Stimulated activated CD4-positive, alpha-beta T cell treated with anti-CD3 and anti-CD28 coated beads, Interleukin-15, amount 100 ng/mL, for 1 hour (primary cell): ENCODE data around the gene LDLRAP1.
"Not testable (repeated sequence)": the region's sequence is repeated elsewhere in the genome, so short reads cannot be mapped to it uniquely, and the experiment has no call there.

Experiments
- DNase-seq, 2 donors: peaks; one replicate each; pipeline ENCODE4 v3.0.0-alpha.2; 2020; ENCODE audit warnings: low read depth in 1 of 2, low spot score in 1 of 2

LDLRAP1 gene, protein sequence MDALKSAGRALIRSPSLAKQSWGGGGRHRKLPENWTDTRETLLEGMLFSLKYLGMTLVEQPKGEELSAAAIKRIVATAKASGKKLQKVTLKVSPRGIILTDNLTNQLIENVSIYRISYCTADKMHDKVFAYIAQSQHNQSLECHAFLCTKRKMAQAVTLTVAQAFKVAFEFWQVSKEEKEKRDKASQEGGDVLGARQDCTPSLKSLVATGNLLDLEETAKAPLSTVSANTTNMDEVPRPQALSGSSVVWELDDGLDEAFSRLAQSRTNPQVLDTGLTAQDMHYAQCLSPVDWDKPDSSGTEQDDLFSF

DNA sequence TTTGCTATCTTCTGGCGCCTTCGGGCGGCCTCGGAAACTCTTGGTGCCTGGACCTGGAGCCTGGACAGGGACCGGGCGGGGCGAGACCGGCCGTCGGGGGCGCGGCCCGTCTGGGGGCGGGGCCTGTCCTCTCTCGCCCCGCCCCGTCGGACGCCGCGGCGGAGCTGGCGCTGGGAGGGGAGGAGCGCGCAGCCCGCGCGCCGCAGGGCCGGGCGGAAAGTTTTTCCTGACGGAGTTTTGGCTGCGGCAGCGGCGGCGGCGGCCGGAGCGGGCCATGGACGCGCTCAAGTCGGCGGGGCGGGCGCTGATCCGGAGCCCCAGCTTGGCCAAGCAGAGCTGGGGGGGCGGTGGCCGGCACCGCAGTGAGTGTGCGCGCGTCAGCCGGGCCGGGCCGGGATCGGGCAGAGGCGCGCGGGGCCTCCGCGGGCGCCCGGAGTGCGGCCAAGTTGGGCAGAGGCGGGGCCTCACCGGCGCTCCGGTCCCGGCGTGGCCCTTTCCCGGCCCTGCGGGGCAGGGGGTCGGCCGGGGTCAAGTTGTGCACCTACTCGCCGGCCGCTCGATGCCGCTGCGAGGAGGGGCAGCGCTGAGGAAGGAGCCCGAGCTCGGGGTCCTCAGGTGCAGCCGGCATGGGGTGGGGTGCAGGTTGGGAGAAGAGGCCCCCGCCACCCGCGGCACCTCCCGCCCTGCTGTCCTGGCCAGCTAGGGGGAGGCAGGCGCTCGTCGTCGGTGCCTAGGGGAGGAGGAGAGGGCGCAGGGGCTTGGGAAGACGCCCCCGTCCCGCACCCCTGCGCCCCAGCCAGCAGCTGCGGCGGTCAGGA, at the start of gene LDLRAP1:
Gene LDLRAP1, plus strand, starts transcription at position 182 of the 818 bp plus-strand sequence. Its CDS starts 93 bp downstream, at position 275.
- DNase-seq = peak; percentile 35 to 53

DNA sequence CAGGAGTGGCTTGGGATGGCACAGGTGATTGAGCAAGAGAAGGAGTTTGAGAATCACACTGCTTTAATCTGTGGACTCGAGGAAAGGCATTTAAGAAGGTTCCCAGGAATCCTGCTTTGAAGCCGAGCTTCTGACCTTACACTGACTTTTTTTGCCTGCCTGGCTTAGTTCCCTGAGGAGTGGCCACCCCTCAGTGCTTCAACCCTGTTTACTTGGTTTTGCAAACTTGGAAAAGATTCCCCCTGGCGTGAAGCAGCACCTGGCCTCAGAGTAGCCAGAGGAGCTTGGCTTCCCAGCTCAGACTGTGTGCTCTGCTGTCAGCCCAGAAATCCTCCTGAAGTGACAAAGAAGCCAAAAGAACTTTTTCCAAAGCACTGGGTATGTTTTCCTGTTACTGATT, 48.5 kb upstream of the LDLRAP1 start:
- DNase-seq = no peak

DNA sequence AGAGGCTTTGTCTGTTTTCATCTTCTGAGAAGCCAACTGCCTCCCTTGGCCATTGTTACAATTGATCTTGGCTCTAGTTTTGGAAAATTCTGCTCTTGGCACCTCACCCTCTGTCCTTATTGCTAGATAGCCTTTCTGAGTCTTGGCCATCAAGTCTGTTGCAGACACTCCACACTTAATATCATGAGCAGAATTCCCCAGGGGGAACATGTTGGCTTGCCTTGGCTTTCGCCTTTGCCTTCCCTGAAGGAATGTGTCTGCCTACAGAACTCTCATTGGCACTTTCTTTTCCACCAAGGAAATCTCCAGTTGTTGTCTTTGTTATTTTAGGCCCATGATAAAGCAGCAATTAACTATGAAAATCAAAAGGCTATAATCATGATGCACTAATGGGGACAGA, 42.7 kb upstream of the LDLRAP1 start:
- no peak for DNase-seq

DNA sequence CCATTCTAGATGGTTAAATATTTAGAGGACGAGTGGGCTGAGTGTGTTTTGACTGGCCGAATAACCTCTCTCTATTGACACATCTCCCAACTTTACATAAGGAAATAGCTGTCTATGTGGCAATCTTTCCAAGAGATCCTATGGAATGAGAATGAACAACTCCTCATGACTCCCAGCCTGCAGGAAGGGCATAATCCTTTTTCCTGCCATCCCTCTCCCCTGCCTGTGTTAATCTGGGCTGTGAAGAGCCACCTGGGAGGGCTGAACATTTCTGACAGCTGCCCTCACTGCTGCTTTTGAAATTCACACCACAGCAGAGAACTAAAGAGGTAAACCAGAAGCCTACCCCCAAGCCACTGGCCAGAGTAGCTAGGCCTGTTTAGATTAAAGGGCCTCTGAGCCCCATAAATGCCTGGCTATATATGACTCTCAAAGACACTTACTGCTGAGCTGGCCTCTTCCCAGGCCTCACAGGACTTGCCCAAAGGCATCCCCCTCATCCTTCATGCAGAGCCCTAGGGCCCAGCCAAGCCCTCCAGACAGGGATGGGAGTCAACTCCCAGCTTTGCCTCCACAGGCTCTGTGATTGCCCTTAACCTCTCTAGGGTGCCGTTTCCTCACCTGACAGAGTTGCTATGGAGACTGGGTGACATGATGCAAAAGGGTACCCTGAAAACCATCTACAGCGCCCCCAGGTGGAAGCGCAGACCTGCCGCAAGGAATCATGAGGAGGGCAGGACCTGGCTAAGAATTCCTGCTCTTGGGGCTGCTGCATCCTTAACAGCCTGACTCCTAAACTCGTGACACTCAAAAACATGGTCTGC, 42.0 kb upstream of the LDLRAP1 start:
- no peak for DNase-seq

DNA sequence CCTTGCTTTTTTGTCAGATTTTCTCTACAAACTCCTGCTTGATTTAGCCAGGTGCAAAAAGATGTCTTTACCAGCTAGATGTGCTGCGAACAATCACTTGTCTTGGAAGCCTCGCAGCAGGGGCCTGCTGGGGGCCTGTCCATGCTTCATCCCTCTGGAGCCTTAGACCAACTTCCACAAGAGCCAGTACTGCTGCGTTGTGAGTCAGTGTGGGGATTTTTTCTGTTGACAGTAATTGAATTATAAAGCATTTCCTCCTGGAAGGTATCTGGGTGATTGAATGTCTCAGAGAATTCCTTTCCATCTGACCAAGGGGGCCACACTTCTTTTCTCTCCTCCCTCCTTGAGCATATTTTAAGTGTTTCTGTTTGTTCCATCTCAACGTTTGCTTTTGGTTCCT, 40.4 kb upstream of the LDLRAP1 start:
- DNase-seq = no peak

DNA sequence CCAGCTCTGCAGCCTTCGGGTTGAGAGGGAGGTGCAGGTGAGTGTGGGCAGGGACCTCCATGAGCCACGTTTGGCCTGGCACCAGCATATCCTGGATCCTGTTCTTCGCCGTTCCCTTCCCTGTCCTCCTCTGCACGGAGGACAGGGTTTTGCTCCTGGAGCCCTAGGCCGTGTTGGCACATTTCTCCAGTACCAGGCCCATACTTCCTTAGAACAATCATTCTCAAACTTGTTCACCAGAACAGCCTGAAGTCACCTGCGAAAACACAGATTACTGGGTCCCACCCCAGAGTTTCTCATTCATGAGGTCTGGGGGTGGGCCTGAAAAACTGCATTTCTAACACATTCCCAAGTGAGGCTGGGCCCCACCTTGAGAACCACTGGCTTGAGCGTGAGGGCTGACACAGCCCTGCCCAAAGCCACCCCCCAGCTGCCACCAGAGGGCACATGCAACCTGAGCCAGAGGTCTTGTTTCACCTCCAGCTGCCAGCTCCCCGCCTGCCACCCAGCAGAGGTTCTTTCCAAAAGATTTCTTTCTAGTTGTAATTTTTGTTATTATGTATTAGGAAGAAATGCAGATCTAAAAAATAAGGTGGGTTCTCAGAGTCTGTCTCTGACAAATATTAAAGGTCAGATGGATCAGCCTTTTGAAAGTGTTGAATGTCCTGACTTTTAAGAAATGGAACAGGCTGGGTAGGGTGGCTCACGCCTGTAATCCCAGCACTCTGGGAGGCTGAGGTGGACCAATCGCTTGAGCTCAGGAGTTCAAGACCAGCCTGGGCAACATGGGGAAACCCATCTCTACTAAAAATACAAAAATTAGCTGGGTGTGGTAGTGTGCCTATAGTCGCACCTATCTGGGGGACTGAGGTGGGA, 39.6 kb upstream of the LDLRAP1 start:
- DNase-seq = peak; percentile 52 to 57

DNA sequence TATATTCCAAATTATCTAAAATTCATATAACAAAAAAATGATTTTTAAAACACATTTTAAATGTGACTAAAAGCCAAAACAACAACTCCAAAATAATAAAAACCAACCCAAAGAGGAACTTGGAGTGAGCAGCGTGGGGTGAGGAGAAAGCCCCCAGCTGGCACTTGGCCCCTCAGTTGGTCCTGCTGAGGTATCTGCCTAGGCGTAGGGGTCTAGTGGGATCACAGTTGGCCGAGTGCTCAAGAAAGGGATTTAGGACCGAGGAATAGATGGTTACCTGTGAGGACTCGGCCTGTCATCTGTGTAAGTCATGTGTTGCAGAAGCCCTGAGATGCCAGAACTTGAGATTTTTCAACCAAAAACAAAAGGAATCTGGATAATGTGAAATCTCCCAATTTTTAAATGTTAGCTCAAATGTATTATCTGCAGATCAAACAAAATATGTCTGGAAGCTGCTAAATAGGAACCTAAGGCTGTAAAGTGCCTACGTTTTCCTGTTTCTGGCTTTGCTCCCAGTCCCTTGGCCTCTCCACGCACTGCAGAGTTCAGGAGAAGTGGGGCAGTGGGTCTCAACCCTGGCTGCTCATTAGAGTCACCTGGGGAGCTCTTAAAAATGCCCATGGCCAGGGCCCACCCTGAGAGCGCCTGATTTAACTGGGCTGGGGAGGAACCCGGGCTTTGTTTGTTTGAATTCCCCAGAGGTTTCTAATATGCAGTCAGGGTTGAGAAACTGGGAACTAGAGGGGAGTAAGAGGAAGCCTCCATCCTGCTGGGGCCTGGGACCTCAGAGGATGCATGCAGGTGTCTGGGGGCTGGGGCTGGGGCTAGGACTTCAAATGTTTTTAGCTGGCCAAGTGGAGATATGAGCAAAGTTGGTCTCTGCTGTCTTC, 38.5 kb upstream of the LDLRAP1 start:
- DNase-seq = no peak

DNA sequence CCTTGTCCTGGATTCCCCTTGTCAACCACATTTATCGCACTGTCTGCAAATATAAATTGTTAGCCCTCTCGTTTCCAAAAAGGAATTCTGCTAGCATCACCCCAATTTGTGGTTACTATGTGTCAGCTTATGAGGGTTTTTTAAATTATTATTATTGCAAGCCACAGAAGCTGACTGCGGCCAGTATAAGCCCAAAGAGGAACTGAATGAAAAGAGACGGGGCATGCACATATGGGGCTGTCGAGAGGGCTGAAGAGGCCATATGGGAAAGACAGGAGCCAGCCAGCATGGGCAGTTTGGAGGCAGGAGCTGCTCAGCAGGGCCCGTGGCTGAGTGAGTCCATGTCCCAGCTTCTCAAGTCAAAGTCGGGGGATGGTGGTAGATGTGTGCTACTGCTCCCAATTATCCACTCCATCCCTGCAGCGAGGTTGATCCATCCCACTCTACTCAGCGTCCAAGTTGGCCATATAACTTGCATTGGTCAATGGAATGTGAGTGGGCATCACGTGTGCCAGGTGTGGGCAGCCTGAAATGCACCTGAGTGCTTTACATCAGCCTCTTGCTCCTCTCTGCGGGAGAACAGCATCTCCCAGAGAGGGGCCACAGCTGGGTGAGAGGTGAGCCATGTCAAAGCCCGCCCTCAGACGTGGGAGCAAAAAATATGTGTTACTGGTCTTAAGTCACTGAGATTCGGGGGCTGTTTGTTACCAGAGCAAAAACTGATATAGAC, 37.6 kb upstream of the LDLRAP1 start:
- DNase-seq = no peak

DNA sequence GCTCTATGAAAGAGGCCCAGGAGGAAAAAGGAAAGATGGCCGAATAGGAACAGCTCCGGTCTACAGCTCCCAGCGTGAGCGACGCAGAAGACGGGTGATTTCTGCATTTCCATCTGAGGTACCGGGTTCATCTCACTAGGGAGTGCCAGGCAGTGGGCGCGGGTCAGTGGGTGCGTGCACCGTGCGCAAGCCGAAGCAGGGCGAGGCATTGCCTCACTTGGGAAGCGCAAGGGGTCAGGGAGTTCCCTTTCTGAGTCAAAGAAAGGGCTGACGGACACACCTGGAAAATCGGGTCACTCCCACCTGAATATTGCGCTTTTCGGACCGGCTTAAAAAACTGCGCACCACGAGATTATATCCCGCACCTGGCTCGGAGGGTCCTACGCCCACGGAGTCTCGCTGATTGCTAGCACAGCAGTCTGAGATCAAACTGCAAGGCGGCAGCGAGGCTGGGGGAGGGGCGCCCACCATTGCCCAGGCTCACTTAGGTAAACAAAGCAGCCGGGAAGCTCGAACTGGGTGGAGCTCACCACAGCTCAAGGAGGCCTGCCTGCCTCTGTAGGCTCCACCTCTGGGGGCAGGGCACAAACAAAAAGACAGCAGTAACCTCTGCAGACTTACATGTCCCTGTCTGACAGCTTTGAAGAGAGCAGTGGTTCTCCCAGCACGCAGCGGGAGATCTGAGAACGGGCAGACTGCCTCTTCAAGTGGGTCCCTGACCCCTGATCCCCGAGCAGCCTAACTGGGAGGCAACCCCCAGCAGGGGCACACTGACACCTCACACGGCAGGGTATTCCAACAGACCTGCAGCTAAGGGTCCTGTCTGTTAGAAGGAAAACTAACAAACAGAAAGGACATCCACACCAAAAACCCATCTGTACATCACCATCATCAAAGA, 36.6 kb upstream of the LDLRAP1 start:
- not testable (repeated sequence) for DNase-seq

DNA sequence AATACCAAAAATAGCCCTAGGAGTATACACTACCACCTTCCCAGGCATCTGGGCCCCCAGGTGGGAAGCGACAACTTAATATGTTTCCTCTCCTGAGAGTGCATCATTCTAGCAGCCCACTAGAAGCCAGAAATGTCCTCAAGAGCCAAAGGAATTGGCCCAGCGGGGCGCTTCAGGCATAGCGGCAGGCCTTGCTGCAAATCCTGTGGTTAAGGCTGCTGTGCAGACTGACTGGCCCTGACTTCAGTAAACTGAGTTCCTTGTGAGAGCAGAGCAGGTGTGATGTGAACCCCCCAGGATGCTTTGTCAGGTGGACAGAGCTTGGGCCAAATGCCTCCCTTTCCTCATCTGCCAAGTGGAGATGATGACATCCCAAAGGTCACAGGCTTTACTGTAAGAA, 29.7 kb upstream of the LDLRAP1 start:
- DNase-seq = no peak

DNA sequence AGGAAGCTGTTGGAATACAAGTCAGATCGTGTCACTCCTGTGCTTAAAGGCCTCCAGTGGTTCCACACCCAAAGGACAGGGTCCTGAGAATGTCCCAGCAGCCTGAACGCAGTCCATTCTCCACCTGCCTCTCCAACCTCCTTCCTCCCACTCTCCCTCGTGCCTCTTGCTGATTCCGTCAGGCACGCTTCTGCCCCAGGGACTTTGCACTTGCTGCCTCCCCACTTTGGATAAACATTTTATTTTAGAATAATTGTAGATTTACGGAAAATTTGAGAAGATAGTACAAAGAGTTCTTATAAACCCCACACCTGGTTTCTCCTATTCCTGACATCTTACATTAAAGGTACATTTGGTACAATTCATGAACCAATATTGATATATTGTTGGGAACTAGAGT, 28.4 kb upstream of the LDLRAP1 start:
- no peak for DNase-seq

DNA sequence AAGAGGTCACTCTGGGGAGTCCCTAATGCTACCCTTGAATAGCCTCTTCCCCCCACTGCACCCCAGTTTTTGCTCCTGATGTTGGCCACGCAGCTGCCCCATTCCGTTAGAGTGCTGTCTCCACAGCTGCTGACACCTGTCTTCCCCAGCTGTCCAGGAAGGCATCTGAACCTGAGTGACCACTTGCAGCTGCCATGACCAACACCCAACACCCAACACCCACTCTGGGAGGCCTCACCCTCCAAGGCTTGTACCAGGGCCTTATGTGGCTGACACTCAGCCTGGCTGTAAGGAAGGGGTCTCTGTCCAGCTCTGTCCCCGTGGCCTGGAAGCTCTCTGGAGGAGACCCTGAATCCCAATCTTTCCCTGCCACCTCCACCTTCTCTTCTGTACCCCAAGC, 26.7 kb upstream of the LDLRAP1 start:
- no peak for DNase-seq

DNA sequence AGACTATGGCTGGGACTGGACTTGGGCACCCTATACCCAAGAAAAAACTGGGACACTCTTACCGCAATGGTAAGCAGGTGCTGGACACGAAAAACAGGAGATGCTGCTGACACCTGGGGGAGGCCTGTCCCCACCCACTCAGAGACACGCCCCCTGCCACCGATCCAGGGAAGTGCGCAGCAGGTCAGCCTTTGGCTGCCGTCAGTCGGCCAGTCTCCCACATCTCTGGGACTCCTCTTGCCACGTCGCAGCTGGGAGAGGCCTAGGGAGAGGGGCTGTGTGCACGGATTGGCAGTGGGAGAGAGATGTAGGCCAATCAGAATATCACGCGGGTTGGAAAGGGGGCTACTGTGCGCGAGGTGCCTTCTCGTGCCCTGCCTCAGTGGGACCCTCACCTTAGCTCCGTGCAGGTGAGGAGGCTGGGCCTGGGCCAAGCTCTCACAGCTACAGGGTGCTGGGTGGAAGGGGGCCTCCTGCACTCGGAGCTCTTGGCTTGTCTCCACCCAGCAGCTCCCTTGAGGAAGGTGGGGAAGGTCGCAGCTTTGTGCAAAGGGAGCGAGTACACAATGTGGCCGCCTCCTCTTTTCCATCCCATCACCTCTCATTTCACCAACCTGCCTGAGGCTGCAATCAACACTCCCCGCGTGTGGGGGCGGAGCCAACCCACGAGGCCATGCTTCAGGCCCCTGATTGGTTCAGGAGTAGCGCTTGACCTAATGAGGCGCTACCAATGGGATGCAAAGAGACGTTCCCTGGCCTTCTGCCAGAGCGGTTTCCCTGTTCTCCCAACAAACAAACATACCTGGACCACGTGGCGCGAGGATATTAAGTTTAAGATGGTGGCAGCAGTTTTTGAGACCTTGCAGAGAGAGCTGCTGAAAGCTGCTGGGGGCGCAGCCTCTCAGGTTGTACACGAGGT, 25.7 kb upstream of the LDLRAP1 start:
- DNase-seq = no peak

DNA sequence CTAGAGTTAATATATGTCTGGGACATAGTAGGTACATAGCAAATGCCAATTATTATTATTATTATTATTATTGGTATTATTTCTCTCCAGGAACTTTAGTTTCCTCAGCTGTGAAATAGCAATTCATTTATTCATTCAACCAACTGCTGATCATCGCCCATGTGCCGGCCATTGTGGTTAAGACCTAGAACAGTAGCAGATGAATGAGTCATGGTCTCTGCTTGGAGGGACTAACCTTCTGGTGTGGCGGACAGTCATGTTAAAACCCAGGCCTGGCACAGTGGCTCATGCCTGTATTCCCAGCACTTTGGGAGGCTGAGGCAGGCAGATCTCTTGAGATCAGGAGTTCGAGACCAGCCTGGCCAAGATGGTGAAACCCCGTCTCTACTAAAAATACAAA, 23.8 kb upstream of the LDLRAP1 start:
- DNase-seq = no peak

DNA sequence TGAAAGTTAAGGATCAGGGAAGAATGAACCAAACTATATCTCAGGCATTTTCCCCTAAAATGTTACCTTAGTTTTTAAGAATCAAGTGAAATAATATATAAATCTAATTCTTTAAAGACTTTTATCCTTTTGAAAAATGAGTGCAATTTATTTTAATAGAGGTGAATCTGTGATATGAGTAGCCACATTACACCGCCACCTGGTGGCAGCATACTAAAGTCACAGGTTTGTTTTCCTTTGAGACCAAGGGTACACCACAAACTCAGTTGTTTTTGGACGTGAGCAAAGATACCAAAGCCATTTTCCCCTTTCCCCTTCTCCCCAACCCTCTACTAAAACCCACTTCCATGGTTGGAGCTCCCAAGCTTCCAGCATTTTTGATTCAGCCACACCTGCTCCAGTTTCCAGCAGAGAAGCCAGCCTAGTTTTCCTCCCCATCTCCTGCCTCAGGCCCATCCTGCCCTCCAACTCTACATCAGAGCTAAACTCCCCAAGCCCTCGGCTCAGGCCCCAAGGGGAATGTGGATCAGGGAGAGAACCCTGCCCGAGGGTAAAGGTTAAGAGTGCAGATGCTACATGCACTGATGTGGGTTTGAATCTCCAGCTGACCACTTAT, 22.9 kb upstream of the LDLRAP1 start:
- DNase-seq = peak; percentile 51 to 54

DNA sequence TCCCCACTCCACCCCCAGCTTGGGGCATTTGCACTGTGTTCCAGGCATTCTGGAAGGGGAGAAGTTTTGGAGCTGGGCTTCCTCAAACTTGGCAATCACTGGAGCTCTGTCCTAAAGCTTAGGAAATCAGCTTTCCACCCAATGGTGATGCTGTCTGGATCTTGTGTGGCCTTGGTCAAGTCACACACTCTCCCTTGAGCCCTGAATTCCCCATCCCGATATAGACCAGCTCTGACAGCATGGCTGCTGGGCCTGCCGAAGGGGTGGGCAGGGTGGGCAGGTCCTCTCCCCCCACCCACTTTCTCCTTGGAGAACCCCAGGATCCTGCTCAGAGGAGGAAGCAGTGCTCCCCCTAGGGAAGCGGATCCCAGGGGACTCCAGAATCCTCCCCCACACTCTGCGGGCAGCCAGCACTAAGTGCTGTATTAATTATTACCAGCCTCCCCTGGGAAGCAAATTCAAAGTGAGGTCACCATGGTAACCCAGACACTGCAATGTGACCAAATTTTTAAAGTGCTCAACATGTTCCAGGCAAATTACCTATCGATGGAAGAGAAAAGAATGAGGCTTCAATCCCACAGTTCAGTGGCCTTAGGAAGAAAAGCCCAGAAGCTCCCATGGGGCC, 21.3 kb upstream of the LDLRAP1 start:
- DNase-seq = no peak
